Stimulated activated CD4-positive, alpha-beta T cell treated with anti-CD3 and anti-CD28 coated beads, Interleukin-4, amount 100 ng/mL, for 48 hours (primary cell): ENCODE measurements around the gene GCM1.

ENCODE experiments used
- DNase-seq, 2 donors: peaks; one replicate each; pipeline ENCODE4 v3.0.0-alpha.2; 2020; ENCODE audit warnings: low read depth in 2 of 2

The GCM1 gene

GRCh38 chr6:53152576-53152975 is 3.9 kb upstream of the GCM1 start:
- DNase-seq, result no peak

GRCh38 chr6:53151676-53152075 is 3.0 kb upstream of the GCM1 start:
- DNase-seq, result peak; percentile 3

GRCh38 chr6:53144802-53145201 is 3.8 kb downstream of the GCM1 start:
- no peak for DNase-seq

GRCh38 chr6:53143710-53144109 is 4.9 kb downstream of the GCM1 start:
- no peak for DNase-seq

- DNase-seq, result no peak
Measured at GRCh38 chr6:53142810-53143209, 5.8 kb downstream of the GCM1 start.

GRCh38 chr6:53139841-53140413 is 8.7 kb downstream of the GCM1 start:
- DNase-seq, result no peak

- DNase-seq, result no peak
Measured at GRCh38 chr6:53136000-53136609, 12.5 kb downstream of the GCM1 start.

- no peak for DNase-seq
Measured at GRCh38 chr6:53134601-53135235, 13.9 kb downstream of the GCM1 start.

GRCh38 chr6:53133961-53134360 is 14.7 kb downstream of the GCM1 start:
- no peak for DNase-seq

- DNase-seq, result no peak
Measured at GRCh38 chr6:53130569-53131290, 17.9 kb downstream of the GCM1 start.

GRCh38 chr6:53128842-53129241 is 19.8 kb downstream of the GCM1 start:
- no peak for DNase-seq

GRCh38 chr6:53125276-53125675 is 23.4 kb downstream of the GCM1 start:
- DNase-seq, result no peak

- DNase-seq, result no peak
Measured at GRCh38 chr6:53124131-53124800, 24.4 kb downstream of the GCM1 start.

- no peak for DNase-seq
Measured at GRCh38 chr6:53119772-53120409, 28.8 kb downstream of the GCM1 start.

GRCh38 chr6:53119349-53119748 is 29.3 kb downstream of the GCM1 start:
- no peak for DNase-seq

- DNase-seq, result no peak
Measured at GRCh38 chr6:53115741-53116140, 32.9 kb downstream of the GCM1 start.

GRCh38 chr6:53115113-53115512 is 33.5 kb downstream of the GCM1 start:
- no peak for DNase-seq

GRCh38 chr6:53113742-53114141 is 34.9 kb downstream of the GCM1 start:
- no peak for DNase-seq

- no peak for DNase-seq
Measured at GRCh38 chr6:53112871-53113270, 35.8 kb downstream of the GCM1 start.

GRCh38 chr6:53112404-53112803 is 36.2 kb downstream of the GCM1 start:
- DNase-seq, result no peak

GRCh38 chr6:53111865-53112264 is 36.8 kb downstream of the GCM1 start:
- DNase-seq, result no peak

GRCh38 chr6:53109612-53110011 is 39.0 kb downstream of the GCM1 start:
- no peak for DNase-seq
